Measurements from ENCODE around the gene MEX3A. TPM values are rescaled to one million over a fixed set of nuclear protein-coding genes. Genes with fewer than 3 reads are reported as not detected.

Gene MEX3A
- total RNA-seq, 3 donors from 2014 or later = 0.32 to 2.5 (median 0.66) TPM

DNA sequence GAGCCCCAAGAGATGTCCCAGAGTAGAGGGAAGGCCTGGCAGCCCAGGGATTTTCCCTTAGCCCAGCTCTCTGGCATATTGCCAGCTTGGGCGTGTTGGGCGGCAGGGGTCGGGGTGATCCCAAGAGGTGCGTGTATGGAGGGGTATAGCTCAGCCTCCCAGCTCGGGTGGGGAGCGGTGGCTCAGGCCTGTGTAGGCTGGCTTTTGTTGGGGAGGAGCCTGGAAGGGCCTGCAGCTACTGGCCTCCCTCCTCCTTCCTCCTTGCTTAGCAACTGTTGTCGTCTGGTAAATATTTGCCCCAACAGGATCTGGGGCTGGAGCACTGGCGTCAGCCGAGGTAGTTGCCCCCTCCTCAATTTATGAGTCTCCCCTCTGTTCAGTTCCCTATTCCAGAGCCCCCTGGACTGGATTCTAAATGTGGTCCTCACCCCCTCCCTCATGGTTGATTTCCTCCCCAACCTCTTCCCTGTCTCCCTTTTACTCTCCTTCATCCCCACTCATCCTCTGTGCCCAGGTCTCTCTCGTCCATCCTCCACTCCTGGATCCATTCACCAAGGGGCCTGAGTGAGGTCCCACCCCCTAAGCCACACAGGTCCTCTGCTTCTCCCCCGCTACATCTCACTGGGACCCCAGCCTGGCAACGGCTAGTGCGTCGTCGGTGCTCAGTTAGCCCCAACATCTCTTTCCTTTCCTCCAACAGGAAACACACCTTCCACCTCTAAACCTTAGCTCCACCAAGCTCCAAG is 22.0 kb upstream of the MEX3A start:
- H3K4me3 ChIP-seq = no peak overlapping the region
- intact Hi-C loops (cut with DNase I, micrococcal nuclease) = no loop called here
- ATAC-seq (peak; percentile 68), DNase-seq (peak; percentile 75 to 87 (median 82))
- H3K36me3 ChIP-seq (ENCODE audit: low read depth) = no peaks in the 10 kb centered on the region
- TF ChIP-seq, protein P1, sequence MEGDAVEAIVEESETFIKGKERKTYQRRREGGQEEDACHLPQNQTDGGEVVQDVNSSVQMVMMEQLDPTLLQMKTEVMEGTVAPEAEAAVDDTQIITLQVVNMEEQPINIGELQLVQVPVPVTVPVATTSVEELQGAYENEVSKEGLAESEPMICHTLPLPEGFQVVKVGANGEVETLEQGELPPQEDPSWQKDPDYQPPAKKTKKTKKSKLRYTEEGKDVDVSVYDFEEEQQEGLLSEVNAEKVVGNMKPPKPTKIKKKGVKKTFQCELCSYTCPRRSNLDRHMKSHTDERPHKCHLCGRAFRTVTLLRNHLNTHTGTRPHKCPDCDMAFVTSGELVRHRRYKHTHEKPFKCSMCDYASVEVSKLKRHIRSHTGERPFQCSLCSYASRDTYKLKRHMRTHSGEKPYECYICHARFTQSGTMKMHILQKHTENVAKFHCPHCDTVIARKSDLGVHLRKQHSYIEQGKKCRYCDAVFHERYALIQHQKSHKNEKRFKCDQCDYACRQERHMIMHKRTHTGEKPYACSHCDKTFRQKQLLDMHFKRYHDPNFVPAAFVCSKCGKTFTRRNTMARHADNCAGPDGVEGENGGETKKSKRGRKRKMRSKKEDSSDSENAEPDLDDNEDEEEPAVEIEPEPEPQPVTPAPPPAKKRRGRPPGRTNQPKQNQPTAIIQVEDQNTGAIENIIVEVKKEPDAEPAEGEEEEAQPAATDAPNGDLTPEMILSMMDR (IDR thresholded peaks at IDR 0.05) = no peak
- no peaks in the 10 kb centered on the region for H3K9me3 ChIP-seq
- H3K4me1 ChIP-seq (ENCODE audit: low read depth) = peaks cover 66% of the 10 kb centered on the region

DNA sequence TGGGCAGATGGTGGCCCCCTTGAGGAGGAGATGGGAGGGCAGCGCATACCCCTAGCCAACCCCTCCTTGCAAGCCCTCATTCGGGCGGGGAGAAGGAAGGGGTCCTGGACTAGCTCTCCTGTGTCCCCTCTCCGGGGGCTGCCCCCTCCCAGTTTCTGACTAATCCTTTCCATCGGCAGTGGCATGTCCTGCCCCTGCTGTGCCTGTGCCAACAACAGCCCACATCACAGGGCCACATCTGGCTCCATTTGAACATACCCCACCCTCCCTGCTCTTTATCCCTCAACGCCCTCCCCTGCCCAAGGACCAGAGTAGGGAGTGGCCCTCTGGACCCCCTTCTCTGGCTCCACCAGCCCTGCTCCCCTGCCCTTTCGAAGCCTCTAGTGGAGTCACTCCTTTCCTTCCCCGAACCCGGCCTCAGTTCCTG is 21.3 kb upstream of the MEX3A start:
- intact Hi-C loops (cut with DNase I, micrococcal nuclease) = no loop called here
- Histone ChIP-seq H3K4me3 (no peak overlapping the region), H3K9me3 (no peaks in the 10 kb centered on the region), H3K4me1 (ENCODE audit: low read depth) (peaks cover 66% of the 10 kb centered on the region), H3K36me3 (ENCODE audit: low read depth) (no peaks in the 10 kb centered on the region)
- ATAC-seq = no peak
- peak; percentile 40 to 69 (median 59) for DNase-seq
- TF ChIP-seq, protein P1 (IDR thresholded peaks at IDR 0.05) = no peak

DNA sequence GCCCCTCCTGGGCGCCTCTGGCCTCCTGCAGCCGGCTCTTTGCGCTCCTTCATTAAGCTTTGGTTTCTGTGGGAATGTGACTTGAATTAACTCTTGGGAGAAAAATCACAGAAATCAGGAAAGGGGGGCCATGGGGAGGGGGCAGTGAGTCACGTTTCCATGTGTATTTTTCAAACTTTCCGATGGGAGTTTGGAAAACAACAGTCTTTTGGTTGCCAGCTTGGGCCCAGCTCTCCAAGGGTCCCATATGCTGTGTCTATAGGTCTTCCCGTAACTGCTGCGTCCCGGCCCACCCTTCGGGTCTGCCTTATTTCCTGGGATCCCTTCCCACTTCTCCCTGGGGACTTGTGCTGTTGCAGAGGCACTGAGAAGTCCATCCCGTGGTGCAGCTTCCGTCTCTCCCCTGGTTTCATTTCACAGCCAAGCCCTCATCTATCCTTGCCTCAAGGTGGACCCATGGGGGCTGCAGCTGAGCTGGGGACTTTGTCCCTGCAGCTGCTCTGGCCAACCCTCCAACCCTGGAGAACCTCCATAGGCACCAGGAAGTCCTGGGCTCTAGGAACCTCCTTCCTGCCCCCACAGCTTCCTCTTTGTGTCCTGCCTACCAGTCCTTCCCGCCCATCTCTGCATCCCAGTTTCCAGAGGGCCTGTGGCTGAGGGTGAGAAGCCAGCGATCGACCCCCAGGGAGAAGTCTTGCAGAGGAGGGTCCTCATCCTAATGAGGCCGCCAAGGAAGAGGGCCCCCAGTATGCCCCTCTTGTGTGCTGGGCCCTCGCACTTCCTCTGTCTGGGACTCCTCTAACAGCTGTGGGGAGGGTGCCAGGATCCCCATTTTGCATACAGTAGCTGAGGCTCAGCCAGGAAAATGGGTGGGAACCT is 20.6 kb upstream of the MEX3A start:
- intact Hi-C loops (cut with DNase I, micrococcal nuclease) = no loop called here
- Histone ChIP-seq H3K9me3 (no peaks in the 10 kb centered on the region), H3K4me3 (no peak overlapping the region), H3K36me3 (ENCODE audit: low read depth) (no peaks in the 10 kb centered on the region), H3K4me1 (ENCODE audit: low read depth) (peaks cover 66% of the 10 kb centered on the region)
- DNase-seq (peak; percentile 54 to 67 (median 59)), ATAC-seq (peak; percentile 18)
- TF ChIP-seq, protein P1 (IDR thresholded peaks at IDR 0.05) = no peak

GRCh38 chr1:156101880-156102279 is 19.6 kb upstream of the MEX3A start:
- Histone ChIP-seq H3K4me3 (no peak overlapping the region), H3K36me3 (ENCODE audit: low read depth) (no peaks in the 10 kb centered on the region), H3K4me1 (ENCODE audit: low read depth) (peaks cover 70% of the 10 kb centered on the region), H3K9me3 (no peaks in the 10 kb centered on the region)
- TF ChIP-seq, protein P1 (IDR thresholded peaks at IDR 0.05) = no peak
- no peak for ATAC-seq
- intact Hi-C loops (cut with DNase I, micrococcal nuclease) = no loop called here
- DNase-seq = peak in 1 of 3 donors; percentile 38

DNA sequence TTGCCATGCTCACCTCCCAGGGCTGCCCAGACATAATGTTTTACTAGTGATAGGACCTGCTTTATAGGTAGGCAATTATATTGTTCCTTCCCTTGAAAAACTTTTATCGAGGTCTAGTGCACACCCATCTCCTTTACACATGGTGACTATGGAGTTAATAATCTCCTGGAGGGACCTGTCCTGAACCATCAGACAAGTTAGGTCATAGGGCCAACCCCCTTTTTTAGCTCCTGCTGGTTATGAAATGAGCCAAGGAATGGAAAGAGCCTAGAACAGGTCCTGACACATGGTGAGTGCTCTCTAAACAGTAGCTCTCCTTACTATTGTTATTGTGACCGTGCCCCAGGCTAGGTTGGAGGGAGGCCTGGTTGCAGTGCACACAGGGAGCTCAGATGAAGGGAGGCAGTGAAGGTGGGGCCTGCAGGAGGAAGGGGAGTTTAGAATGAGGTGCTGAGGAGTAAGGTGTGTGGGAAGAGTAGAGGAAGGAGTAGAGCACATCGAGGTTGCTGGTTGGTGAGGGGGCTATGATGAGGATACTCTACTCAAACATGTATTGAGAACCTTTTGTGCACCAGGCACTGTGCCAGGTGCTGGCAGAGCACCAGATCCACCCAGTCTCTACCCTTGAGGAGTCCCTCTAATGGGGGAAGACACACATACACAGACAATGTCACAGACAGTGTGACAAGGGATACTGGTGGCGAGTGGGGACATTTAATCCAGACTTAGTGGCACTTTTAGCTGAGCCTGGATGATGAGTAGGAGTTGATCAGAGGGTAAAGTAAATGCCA is 18.1 kb upstream of the MEX3A start:
- DNase-seq = peak in 2 of 3 donors; percentile 55 to 71
- intact Hi-C loops (cut with DNase I, micrococcal nuclease) = no loop called here
- TF ChIP-seq, protein P1 (IDR thresholded peaks at IDR 0.05) = no peak
- H3K9me3 ChIP-seq = no peaks in the 10 kb centered on the region
- ATAC-seq = peak; percentile 54
- peaks cover 76% of the 10 kb centered on the region for H3K4me1 ChIP-seq (ENCODE audit: low read depth)
- no peaks in the 10 kb centered on the region for H3K36me3 ChIP-seq (ENCODE audit: low read depth)
- H3K4me3 ChIP-seq = no peak overlapping the region

All from mucosa of descending colon (tissue), 3 donors.